Activated CD8-positive, alpha-beta memory T cell treated with anti-CD3 and anti-CD28 coated beads for 4 hours (primary cell): ENCODE measurements around the gene SEMG1.

Experiments used
- DNase-seq, 2 donors: peaks; one replicate each; pipeline ENCODE4 v3.0.0-alpha.2; 2020; ENCODE audit warnings: low read depth in 2 of 2

The SEMG1 gene

GRCh38 chr20:45206725-45207124, at the start of gene SEMG1:
SEMG1 (plus strand) TSS chr20:45207033; CDS start chr20:45207054, 21 bp downstream.
- DNase-seq = no peak

GRCh38 chr20:45157962-45158361, 48.9 kb upstream of the SEMG1 start:
- no peak for DNase-seq

GRCh38 chr20:45163083-45163803, 43.6 kb upstream of the SEMG1 start:
- DNase-seq = no peak

GRCh38 chr20:45164906-45165305, 41.9 kb upstream of the SEMG1 start:
- no peak for DNase-seq

GRCh38 chr20:45173522-45173921, 33.3 kb upstream of the SEMG1 start:
- DNase-seq = no peak

- no peak for DNase-seq
Observed at GRCh38 chr20:45174434-45175364, 32.1 kb upstream of the SEMG1 start, which contains the start of gene PI3. PI3 (plus strand) TSS chr20:45174902; CDS start chr20:45174923, 21 bp downstream.

GRCh38 chr20:45176526-45177267, 30.1 kb upstream of the SEMG1 start:
- DNase-seq = no peak

- no peak for DNase-seq
Observed at GRCh38 chr20:45179166-45179565, 27.7 kb upstream of the SEMG1 start.

- no peak for DNase-seq
Observed at GRCh38 chr20:45181639-45182038, 25.2 kb upstream of the SEMG1 start.

- DNase-seq = no peak
Observed at GRCh38 chr20:45183084-45183483, 23.7 kb upstream of the SEMG1 start.

- DNase-seq = no peak
Observed at GRCh38 chr20:45187693-45188092, 19.1 kb upstream of the SEMG1 start.

GRCh38 chr20:45189067-45189609, 17.7 kb upstream of the SEMG1 start:
- no peak for DNase-seq

- DNase-seq = no peak
Observed at GRCh38 chr20:45189861-45190260, 17.0 kb upstream of the SEMG1 start.

- no peak for DNase-seq
Observed at GRCh38 chr20:45191926-45192325, 14.9 kb upstream of the SEMG1 start.

GRCh38 chr20:45193331-45193730, 13.5 kb upstream of the SEMG1 start:
- no peak for DNase-seq

GRCh38 chr20:45209924-45210323, 3.1 kb downstream of the SEMG1 start:
- DNase-seq = no peak

- DNase-seq = no peak
Observed at GRCh38 chr20:45211569-45212474, 5.0 kb downstream of the SEMG1 start.

- DNase-seq = no peak
Observed at GRCh38 chr20:45212836-45213235, 6.0 kb downstream of the SEMG1 start.

- no peak for DNase-seq
Observed at GRCh38 chr20:45218124-45218523, 11.3 kb downstream of the SEMG1 start.

GRCh38 chr20:45218636-45219035, 11.8 kb downstream of the SEMG1 start:
- no peak for DNase-seq

GRCh38 chr20:45221076-45221475, 14.2 kb downstream of the SEMG1 start, which contains the start of gene SEMG2:
SEMG2 (plus strand) TSS chr20:45221373; CDS start chr20:45221390, 17 bp downstream.
- no peak for DNase-seq
